Tracheal epithelial cell (primary cell): ENCODE data around the gene SRSF10. TPM values are rescaled to one million over a fixed set of nuclear protein-coding genes. Genes with fewer than 3 reads are reported as not detected.

Source experiments
- total RNA-seq: library from RNA; depleted of rRNA; stranded (reverse); fragments of >200 nt; gene quantifications from 2 replicates; pipeline ENCODE4 v1.2.1, GENCODE V29; 2014

SRSF10 gene
- 33.7 and 40.3 TPM in 2 replicates for total RNA-seq

DNA sequence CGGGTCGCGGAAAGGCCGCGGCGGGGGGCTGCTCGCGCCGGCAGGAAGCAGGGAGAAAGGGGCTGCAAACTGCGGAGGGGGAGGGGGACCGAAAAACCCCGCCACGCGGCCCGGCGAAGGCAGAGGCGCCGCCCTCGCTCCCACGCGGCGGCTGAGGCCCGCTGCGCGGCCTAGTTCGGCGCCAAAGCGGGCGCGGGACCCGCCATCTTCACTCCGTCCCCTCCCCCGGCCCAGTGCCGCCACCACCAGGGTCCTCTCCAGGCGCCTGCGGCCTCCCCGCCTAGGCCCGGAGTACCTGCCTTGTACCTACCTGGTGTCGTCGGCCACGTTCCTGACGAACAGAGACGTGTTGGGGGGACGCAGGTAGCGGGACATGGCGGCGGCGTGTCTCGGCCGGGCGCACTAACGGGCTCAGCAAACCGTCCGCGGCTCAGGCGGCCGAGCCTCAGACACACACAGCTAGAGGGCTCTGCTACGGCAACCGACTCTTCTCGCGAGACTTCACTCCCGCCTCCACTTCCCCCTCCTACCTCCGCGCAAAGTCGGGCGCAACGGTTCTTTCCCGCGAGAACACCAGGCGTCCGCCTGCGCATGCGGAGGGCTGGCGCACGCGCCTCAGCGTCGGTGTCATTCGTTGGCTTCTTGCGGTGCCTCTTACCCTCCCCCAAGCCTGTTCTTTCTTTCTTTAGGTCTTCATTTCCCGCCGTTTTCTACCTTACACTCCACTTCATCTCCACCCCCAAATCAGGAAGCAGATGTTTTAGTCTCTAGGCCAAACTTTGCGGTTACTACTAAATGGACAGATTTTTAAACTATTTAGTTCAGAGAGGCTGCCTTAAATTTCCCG lies at the start of gene SRSF10:
TSS of gene SRSF10 (minus strand) at position 447 of the 847 bp plus-strand sequence. CDS start at position 375, 72 bp downstream.

DNA sequence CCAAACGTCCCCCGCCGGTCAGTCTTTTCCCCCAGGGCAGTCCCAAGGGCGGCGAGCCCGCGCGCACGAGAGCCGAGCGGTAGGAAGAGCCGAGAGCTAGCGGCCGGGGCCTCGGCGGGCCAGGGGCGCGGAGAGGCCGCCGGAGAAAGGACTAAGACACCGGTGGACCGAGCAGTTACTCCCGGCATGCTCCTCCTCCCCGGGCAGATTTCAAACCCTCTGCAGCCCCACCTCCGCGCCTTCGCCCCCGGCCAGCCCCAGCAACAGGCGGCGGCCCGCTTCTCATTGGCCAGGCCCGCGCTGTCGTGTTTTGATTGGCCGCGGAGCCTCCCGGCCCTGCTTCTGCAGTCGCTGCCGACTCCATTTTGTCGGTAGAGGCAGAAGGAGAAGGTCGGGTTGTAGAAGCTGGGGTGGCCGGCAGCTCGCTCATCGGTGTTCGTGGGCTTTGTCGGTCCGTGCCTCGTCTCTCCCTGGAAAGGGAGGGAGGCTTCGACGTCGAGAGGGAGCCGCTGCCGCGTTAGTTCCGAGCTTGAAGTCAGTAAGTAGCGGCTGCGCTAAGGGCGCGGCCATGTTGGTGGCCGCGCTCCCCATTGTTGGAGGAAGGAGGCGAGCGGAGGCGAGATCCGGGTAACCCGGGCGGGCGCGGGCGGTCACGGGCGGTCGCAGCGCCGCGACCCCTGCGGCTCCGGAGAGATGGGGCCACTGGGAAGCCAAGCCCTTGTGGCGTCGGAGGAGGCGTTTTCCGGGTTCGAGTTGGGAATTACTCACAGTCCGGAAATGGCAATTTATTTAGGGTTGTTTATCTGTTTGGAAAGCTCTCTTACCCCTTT lies 20.5 kb downstream of the SRSF10 start, which contains the start of gene PNRC2:
TSS of gene PNRC2 (plus strand) at position 368 of the 830 bp plus-strand sequence. CDS start 1,630 bp downstream, outside the sequence.

Other genes starting within 250 kb of the SRSF10 start
- gene ELOA, start 236.9 kb downstream of the SRSF10 start, total RNA-seq: 11.3 and 17.9 TPM in 2 replicates
- gene PITHD1, start 201.9 kb downstream of the SRSF10 start, total RNA-seq: 45.1 and 59.9 TPM in 2 replicates
- 59.7 and 132 TPM in 2 replicates for gene LYPLA2, start 189.2 kb downstream of the SRSF10 start, total RNA-seq
- 108 and 119 TPM in 2 replicates for gene GALE, start 179.6 kb downstream of the SRSF10 start, total RNA-seq
- 45.5 and 59.0 TPM in 2 replicates for gene HMGCL, start 154.9 kb downstream of the SRSF10 start, total RNA-seq
- gene FUCA1, start 112.0 kb downstream of the SRSF10 start, total RNA-seq: 18.8 and 52.5 TPM in 2 replicates
- not detected in 2 replicates for gene CNR2, start 67.0 kb downstream of the SRSF10 start, total RNA-seq
- 112 and 130 TPM in 2 replicates for gene PNRC2, start 20.5 kb downstream of the SRSF10 start, total RNA-seq
- gene MYOM3, start 131.8 kb upstream of the SRSF10 start, total RNA-seq: 0.21 and 1.4 TPM in 2 replicates
- 0.43 and 0.72 TPM in 2 replicates for gene IL22RA1, start 162.8 kb upstream of the SRSF10 start, total RNA-seq
- gene IFNLR1, start 207.0 kb upstream of the SRSF10 start, total RNA-seq: 7.5 and 13.0 TPM in 2 replicates